HepG2 (cell line): ENCODE data around the gene UBAP2. TPM values are rescaled to one million over a fixed set of nuclear protein-coding genes. Genes with fewer than 3 reads are reported as not detected.
A peak's percentile ranks its signal among the peaks of the same experiment; 100 is the strongest.

Experiments used
- AGO2 ChIP-seq: fragments of 200-400 bp; formaldehyde crosslinking; optimal IDR thresholded peaks from 2 replicates; pipeline ENCODE3; 2017; ENCODE audit warnings: mild to moderate bottlenecking, low read depth, low read length, moderate library complexity
- CREB1 ChIP-seq, 2 experiments: fragments of 450-650 bp in 1 of 2; IDR thresholded peaks; 2 replicates each; pipeline ENCODE4 v1.6.1; 2016 to 2017; ENCODE audit warnings: control low read depth in 1 of 2, mild to moderate bottlenecking in 1 of 2, missing compliant biosample characterization in 1 of 2, missing genetic modification characterization in 1 of 2
- HIVEP1 ChIP-seq: sonication (generic); formaldehyde crosslinking; IDR thresholded peaks from 2 replicates; pipeline ENCODE4 v1.4.0; 2020; ENCODE audit warnings: mild to moderate bottlenecking, missing genetic modification reagents
- KAT8 ChIP-seq: IDR thresholded peaks from 2 replicates; pipeline ENCODE4 v1.6.1; 2016; ENCODE audit warnings: missing genetic modification reagents, missing compliant biosample characterization
- REST ChIP-seq, 2 experiments: IDR thresholded peaks; 2 replicates each; pipeline ENCODE4 v1.6.1; 2011 to 2012; ENCODE audit warnings: low read length in 2 of 2, borderline replicate concordance in 1 of 2, low read depth in 1 of 2, mild to moderate bottlenecking in 1 of 2, moderate library complexity in 1 of 2
- STAT5B ChIP-seq: sonication (generic); formaldehyde crosslinking; IDR thresholded peaks from 2 replicates; pipeline ENCODE4 v1.4.0; 2020; ENCODE audit warnings: missing genetic modification reagents
- TAF1 ChIP-seq: sonication (generic); formaldehyde crosslinking; IDR thresholded peaks from 2 replicates; pipeline ENCODE4 v1.4.0; 2020; ENCODE audit warnings: missing genetic modification reagents
- TP53 ChIP-seq: sonication (generic); formaldehyde crosslinking; conservative IDR thresholded peaks from 2 replicates; pipeline ENCODE4 v1.4.0; 2020; ENCODE audit warnings: missing genetic modification reagents
- ZMYM4 ChIP-seq: sonication (generic); formaldehyde crosslinking; IDR thresholded peaks from 2 replicates; pipeline ENCODE4 v1.8.1; 2023; ENCODE audit warnings: mild to moderate bottlenecking, missing genetic modification reagents
- ZNF318 ChIP-seq: sonication (generic); formaldehyde crosslinking; IDR thresholded peaks from 2 replicates; pipeline ENCODE4 v1.4.0; 2020; ENCODE audit warnings: mild to moderate bottlenecking, missing genetic modification reagents
- ZNF326 ChIP-seq: sonication (generic); formaldehyde crosslinking; IDR thresholded peaks from 2 replicates; pipeline ENCODE4 v1.4.0; 2020; ENCODE audit warnings: missing genetic modification reagents, borderline replicate concordance
- polyA plus RNA-seq, 8 experiments: library from polyadenylated mRNA; depleted of rRNA in 3 of 8; stranded (reverse) in 7 of 8; unstranded in 1 of 8; fragments of >200 nt; fragmentation: Illumina TruSeq in 4 of 8; extraction: Trizol in 4 of 8; gene quantifications; 2 replicates each; pipeline versions ENCODE4 v1.2.1 to v1.2.3, GENCODE V29; 2011 to 2016; ENCODE audit warnings: low read depth in 4 of 8, missing spikeins in 1 of 8, mixed read lengths in 1 of 8; ENCODE audit not compliant: insufficient read depth in 1 of 8
- total RNA-seq, 5 experiments: library from RNA; depleted of rRNA; stranded (reverse); fragments of >200 nt; fragmentation: Illumina TruSeq; extraction: Trizol; gene quantifications; 2 replicates each; pipeline ENCODE4 v1.2.3, GENCODE V29; 2016; ENCODE audit warnings: low read depth in 1 of 5
- TF ChIP-seq, protein P1 (sequence below): sonication (generic); formaldehyde crosslinking; IDR thresholded peaks from 2 replicates; pipeline ENCODE4 v1.8.0; 2022; ENCODE audit warnings: mild to moderate bottlenecking, missing genetic modification reagents, moderate library complexity
- TF ChIP-seq, protein P2 (sequence below): sonication (generic); formaldehyde crosslinking; IDR thresholded peaks from 2 replicates; pipeline ENCODE4 v1.8.0; 2022; ENCODE audit warnings: mild to moderate bottlenecking, missing genetic modification reagents; ENCODE audit not compliant: insufficient replicate concordance

UBAP2 gene
- total and polyA plus RNA-seq, 2 of the 13 experiments (the other 11 are each of a cell fraction or from before 2014, with no cell fraction given) = 19.0 to 22.0 TPM

- TF ChIP-seq ZNF318 = peak; percentile 22; the same call in 1 of the 2 replicates
- peak; percentile 72 for TF ChIP-seq AGO2
- TF ChIP-seq, protein P1, sequence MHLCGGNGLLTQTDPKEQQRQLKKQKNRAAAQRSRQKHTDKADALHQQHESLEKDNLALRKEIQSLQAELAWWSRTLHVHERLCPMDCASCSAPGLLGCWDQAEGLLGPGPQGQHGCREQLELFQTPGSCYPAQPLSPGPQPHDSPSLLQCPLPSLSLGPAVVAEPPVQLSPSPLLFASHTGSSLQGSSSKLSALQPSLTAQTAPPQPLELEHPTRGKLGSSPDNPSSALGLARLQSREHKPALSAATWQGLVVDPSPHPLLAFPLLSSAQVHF (CRISPR knock-in tag) = peak; percentile 83
- TF ChIP-seq STAT5B (CRISPR knock-in tag) = no peak
- TF ChIP-seq ZMYM4 (CRISPR knock-in tag) = peak; percentile 71
- peak; percentile 93 for TF ChIP-seq TAF1 (CRISPR knock-in tag)
- peak in 1 of 2 experiments; percentile 69; a peak in 1 of 4 replicates for TF ChIP-seq REST (IDR thresholded peaks at IDR 0.05; ENCODE audit: borderline replicate concordance in 1 of 2, low read depth in 1 of 2, low read length in 2 of 2)
- peak; percentile 97 for TF ChIP-seq CREB1 (IDR thresholded peaks at IDR 0.05)
- peak; percentile 99 for TF ChIP-seq CREB1 (CRISPR knock-in tag; IDR thresholded peaks at IDR 0.05)
- TF ChIP-seq ZNF326 (CRISPR knock-in tag) = no peak
- TF ChIP-seq, protein P2, sequence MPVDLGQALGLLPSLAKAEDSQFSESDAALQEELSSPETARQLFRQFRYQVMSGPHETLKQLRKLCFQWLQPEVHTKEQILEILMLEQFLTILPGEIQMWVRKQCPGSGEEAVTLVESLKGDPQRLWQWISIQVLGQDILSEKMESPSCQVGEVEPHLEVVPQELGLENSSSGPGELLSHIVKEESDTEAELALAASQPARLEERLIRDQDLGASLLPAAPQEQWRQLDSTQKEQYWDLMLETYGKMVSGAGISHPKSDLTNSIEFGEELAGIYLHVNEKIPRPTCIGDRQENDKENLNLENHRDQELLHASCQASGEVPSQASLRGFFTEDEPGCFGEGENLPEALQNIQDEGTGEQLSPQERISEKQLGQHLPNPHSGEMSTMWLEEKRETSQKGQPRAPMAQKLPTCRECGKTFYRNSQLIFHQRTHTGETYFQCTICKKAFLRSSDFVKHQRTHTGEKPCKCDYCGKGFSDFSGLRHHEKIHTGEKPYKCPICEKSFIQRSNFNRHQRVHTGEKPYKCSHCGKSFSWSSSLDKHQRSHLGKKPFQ = no peak
- peak; percentile 89 for TF ChIP-seq HIVEP1 (CRISPR knock-in tag)
- peak; percentile 95 for TF ChIP-seq KAT8 (CRISPR knock-in tag)
- TF ChIP-seq TP53 (CRISPR knock-in tag) = peak; percentile 16; the same call in 1 of the 2 replicates
Observed at GRCh38 chr9:34048727-34049629, at the start of gene UBAP2 (continued).
